Prostate gland (tissue), 2 donors: ENCODE data around the gene ZNF768. TPM values are rescaled to one million over a fixed set of nuclear protein-coding genes. Genes with fewer than 3 reads are reported as not detected.

Experiments used
- DNase-seq: peaks from one replicate; pipeline ENCODE4 v3.0.0-alpha.2; 2019; ENCODE audit warnings: low spot score
- H3K27ac ChIP-seq, 2 donors: fragments of 200-600 bp; sonication (generic); 2 replicates each; pipeline ENCODE4 v1.5.1; 2017 to 2019
- H3K27me3 ChIP-seq: fragments of 200-600 bp; sonication (generic); replicated peaks from 2 replicates; pipeline ENCODE4 v1.5.1; 2019; ENCODE audit not compliant: insufficient read depth
- H3K36me3 ChIP-seq, 2 donors: fragments of 200-600 bp; sonication (generic); 1 replicate in 1 of 2; 2 replicates in 1 of 2; pipeline versions ENCODE4 v1.5.1 to v1.8.1; 2017 to 2019
- H3K4me1 ChIP-seq: fragments of 200-600 bp; sonication (generic); replicated peaks from 2 replicates; pipeline ENCODE4 v1.5.1; 2019
- H3K4me3 ChIP-seq, 2 donors: fragments of 200-600 bp; sonication (generic); 2 replicates each; pipeline ENCODE4 v1.5.1; 2017 to 2019
- H3K9me3 ChIP-seq: fragments of 200-600 bp; sonication (generic); 2 replicates; pipeline ENCODE4 v1.5.1; 2017
- CTCF ChIP-seq, 4 experiments: fragments of 200-600 bp in 2 of 4; fragments of 450-650 bp in 2 of 4; sonication (generic) in 2 of 4; IDR thresholded peaks; 1 replicate in 3 of 4; 2 replicates in 1 of 4; pipeline ENCODE4 v1.5.1; 2016 to 2019; ENCODE audit warnings: antibody characterized with exemption in 4 of 4, mild to moderate bottlenecking in 2 of 4, moderate library complexity in 2 of 4
- POLR2A ChIP-seq: fragments of 450-650 bp; IDR thresholded peaks from one replicate; pipeline ENCODE4 v1.6.1; 2016; ENCODE audit warnings: antibody characterized with exemption, mild to moderate bottlenecking
- POLR2AphosphoS5 ChIP-seq: sonication (generic); formaldehyde crosslinking; IDR thresholded peaks from one replicate; pipeline ENCODE4 v1.6.1; 2017; ENCODE audit warnings: antibody characterized with exemption
- WGBS: methylation state at CpG from one replicate; pipeline ENCODE4 v1.1.5; 2018; 5-methylcytosine and 5-hydroxymethylcytosine counted together
- intact Hi-C: fragments of 100-400 bp; cut with DNase I; formaldehyde crosslinking; loops from one replicate; pipeline ENCODE4 v1.14.2; 2022
- microRNA-seq: library from miRNA; unstranded; fragments of <30 nt; microRNA quantifications from one replicate; pipeline ENCODE4, GENCODE V29; 2016
- small RNA-seq, 2 donors: library from RNA; depleted of rRNA; stranded (forward); fragments of <200 nt; gene quantifications; one replicate each; pipeline ENCODE3, GENCODE V24; 2016
- total RNA-seq, 2 donors: library from RNA; depleted of rRNA; stranded (reverse); fragments of >200 nt; gene quantifications; one replicate each; pipeline ENCODE4 v1.1.0, GENCODE V29; 2016

The ZNF768 gene
- total RNA-seq, 2 donors from 2014 or later, result 46.5 to 61.1 TPM

- Histone ChIP-seq H3K36me3 (no peaks in the 10 kb centered on the region), H3K27ac (no peak overlapping the region), H3K27me3 (peaks cover 5% of the 10 kb centered on the region), H3K4me3 (no peak overlapping the region), H3K9me3 (no peaks in the 10 kb centered on the region), H3K4me1 (no peaks in the 10 kb centered on the region)
- 91% methylated on average over 7 of the region's 7 CpGs for WGBS
- no peak for TF ChIP-seq POLR2A
- no peak for TF ChIP-seq POLR2AphosphoS5
- TF ChIP-seq CTCF (IDR thresholded peaks at IDR 0.05), result no peak
- DNase-seq, result no peak
- intact Hi-C loops, result no loop called here
Observed at GRCh38 chr16:30474684-30475083, 51.7 kb downstream of the ZNF768 start.

- Histone ChIP-seq H3K9me3 (no peaks in the 10 kb centered on the region), H3K4me1 (no peaks in the 10 kb centered on the region), H3K27me3 (peaks cover 5% of the 10 kb centered on the region), H3K27ac (no peak overlapping the region), H3K36me3 (no peaks in the 10 kb centered on the region), H3K4me3 (no peak overlapping the region)
- WGBS, result 41% methylated on average over 10 of the region's 35 CpGs
- DNase-seq, result no peak
- intact Hi-C loops, result no loop called here
- TF ChIP-seq POLR2AphosphoS5, result no peak
- no peak for TF ChIP-seq CTCF (IDR thresholded peaks at IDR 0.05)
- no peak for TF ChIP-seq POLR2A
Observed at GRCh38 chr16:30474074-30474452, 52.3 kb downstream of the ZNF768 start.

Small RNAs within 50 kb of the gene (microRNA-seq; reads per million reads assigned to microRNA genes)
- gene MIR4518, result not detected

Small RNAs within 50 kb of the gene (small RNA-seq; reads per million reads assigned to genes)
- gene MIR4518 (0 reads per million in 2 donors), gene RNU7-61P (0 reads per million in 2 donors)

Other genes starting within 250 kb of the ZNF768 start
- gene CD2BP2, start 171.3 kb downstream of the ZNF768 start, total RNA-seq, result 10 to 100 TPM; 32.9 to 46.4 TPM
- 10 to 100 TPM; 40.3 to 59.4 TPM for gene TBC1D10B, start 156.1 kb downstream of the ZNF768 start, total RNA-seq
- 10 to 100 TPM in 1 of 2 donors, 1 to 10 TPM in 1; 3.5 to 23.5 TPM for gene MYL11, start 151.8 kb downstream of the ZNF768 start, total RNA-seq
- gene SEPTIN1, start 144.0 kb downstream of the ZNF768 start, total RNA-seq, result 1 to 10 TPM; 3.0 to 4.2 TPM
- gene ZNF48, start 131.1 kb downstream of the ZNF768 start, total RNA-seq, result 10 to 100 TPM; 11.9 to 12.2 TPM
- gene ZNF771, start 119.0 kb downstream of the ZNF768 start, total RNA-seq, result 10 to 100 TPM; 32.3 to 36.3 TPM
- gene DCTPP1, start 96.5 kb downstream of the ZNF768 start, total RNA-seq, result 10 to 100 TPM; 31.6 to 37.6 TPM
- gene SEPHS2, start 80.7 kb downstream of the ZNF768 start, total RNA-seq, result 10 to 100 TPM; 33.7 to 58.9 TPM
- gene ITGAL, start 53.8 kb downstream of the ZNF768 start, total RNA-seq, result 10 to 100 TPM in 1 of 2 donors, 1 to 10 TPM in 1; 2.5 to 12.7 TPM
- 10 to 100 TPM; 15.8 to 22.6 TPM for gene ZNF747, start 8.3 kb upstream of the ZNF768 start, total RNA-seq
- gene ZNF764, start 31.8 kb upstream of the ZNF768 start, total RNA-seq, result 10 to 100 TPM; 15.7 to 22.5 TPM
- 10 to 100 TPM; 20.4 to 21.5 TPM for gene ZNF688, start 45.1 kb upstream of the ZNF768 start, total RNA-seq
- gene ZNF785, start 59.1 kb upstream of the ZNF768 start, total RNA-seq, result 10 to 100 TPM; 16.9 to 18.9 TPM
- 10 to 100 TPM; 13.4 to 17.8 TPM for gene ZNF689, start 83.8 kb upstream of the ZNF768 start, total RNA-seq
- gene PRR14, start 124.4 kb upstream of the ZNF768 start, total RNA-seq, result 10 to 100 TPM; 37.5 to 66.7 TPM
- 100 to 1,000 TPM in 1 of 2 donors, 10 to 100 TPM in 1; 49.0 to 106 TPM for gene FBRS, start 131.9 kb upstream of the ZNF768 start, total RNA-seq
- 10 to 100 TPM; 42.8 to 79.0 TPM for gene SRCAP, start 172.6 kb upstream of the ZNF768 start, total RNA-seq
- gene PHKG2, start 221.9 kb upstream of the ZNF768 start, total RNA-seq, result 10 to 100 TPM; 37.2 to 45.2 TPM
- gene CFAP119, start 235.5 kb upstream of the ZNF768 start, total RNA-seq, result 10 to 100 TPM in 1 of 2 donors, 1 to 10 TPM in 1; 3.1 to 13.2 TPM
- gene RNF40, start 235.8 kb upstream of the ZNF768 start, total RNA-seq, result 100 to 1,000 TPM in 1 of 2 donors, 10 to 100 TPM in 1; 89.9 to 113 TPM